Measurements from ENCODE around the gene FAM117A.

- TF ChIP-seq CTCF (IDR thresholded peaks at IDR 0.05; ENCODE audit: low read depth, low read length) (no peak), MAX (IDR thresholded peaks at IDR 0.05; ENCODE audit: low read depth, low read length) (no peak), MYC (IDR thresholded peaks at IDR 0.05; ENCODE audit: low read depth, low read length) (no peak)
Observed at GRCh38 chr17:49749730-49750129, 14.2 kb downstream of the FAM117A start.
